ENCODE measurements around the gene IFT27.

- TF ChIP-seq CTCF (conservative IDR thresholded peaks at IDR 0.05; ENCODE audit: low read depth, low read length) (no peak), EZH2 (IDR thresholded peaks at IDR 0.05; ENCODE audit: low read length, unreplicated experiment) (no peak), EZH2phosphoT487 (IDR thresholded peaks at IDR 0.05; ENCODE audit: borderline replicate concordance, low read length) (no peak)
These were observed 11.5 kb upstream of the IFT27 start for GRCh38 chr22:36787204-36787988.
